Measurements from ENCODE around the gene CARD16.
"Not testable (repeated sequence)": the region's sequence is repeated elsewhere in the genome, so short reads cannot be mapped to it uniquely, and the experiment has no call there.

Gene CARD16

DNA sequence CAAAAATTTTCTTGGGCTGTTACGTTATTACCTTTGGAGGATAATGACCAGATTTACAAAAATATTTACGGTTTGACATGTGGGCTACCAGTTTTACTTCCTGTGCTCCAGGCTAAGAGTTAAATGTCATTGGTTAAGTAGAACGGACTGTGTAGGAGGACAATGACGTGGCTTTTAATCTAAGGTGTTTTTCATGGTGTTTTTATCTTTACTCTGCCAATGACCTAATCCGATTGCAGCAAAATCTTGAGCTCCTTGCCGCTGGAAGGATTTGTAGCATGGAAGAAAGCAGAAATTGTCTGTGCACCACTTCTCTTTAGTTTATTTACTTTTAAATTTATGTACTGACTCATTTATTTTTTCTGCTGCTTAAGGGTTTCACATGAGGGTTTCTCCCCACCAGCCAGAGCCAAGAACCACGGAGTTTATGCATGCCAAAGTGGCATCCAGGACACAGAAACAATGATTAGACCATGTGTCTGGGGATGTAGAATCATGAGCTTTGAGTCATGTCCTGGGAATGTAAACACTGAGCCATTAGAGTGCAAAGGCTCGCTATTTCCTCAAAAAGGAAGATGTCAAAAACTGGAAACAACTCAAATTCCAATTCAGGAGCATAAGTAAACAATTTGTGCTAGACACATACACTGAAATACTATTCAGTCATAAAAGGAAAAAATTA is 1.9 kb upstream of the CARD16 start:
- peak in 1 of 14 donors; percentile 18 for DNase-seq

DNA sequence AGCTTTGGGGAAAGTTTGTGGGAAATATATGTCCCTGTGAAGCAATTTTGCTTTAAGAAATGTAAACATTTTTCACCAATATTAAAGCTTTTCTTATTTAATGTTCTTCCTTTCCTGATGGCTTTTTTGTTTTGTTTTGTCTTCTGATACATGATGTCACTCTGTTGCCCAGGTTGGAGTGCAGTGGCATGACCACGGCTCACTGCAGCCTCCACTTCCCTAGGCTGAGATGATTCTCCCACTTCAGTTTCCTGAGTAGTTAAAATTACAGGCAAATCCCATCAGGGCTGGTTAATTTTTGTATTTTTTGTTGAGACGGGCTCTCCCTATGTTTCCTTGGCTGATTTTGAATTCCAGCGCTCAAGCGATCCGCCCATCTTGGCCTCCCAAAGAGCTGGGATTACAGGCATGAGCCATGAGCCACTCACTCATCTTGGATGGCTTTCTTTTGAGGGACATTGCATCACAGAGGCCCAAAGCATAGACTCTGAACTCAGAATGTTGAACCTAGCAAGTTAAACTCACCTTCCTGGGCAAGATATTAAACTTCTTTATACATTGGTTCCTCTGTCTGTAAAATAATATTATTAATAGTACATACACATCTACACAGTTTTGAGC is 651 bp upstream of the CARD16 start:
- DNase-seq, result no peak

DNA sequence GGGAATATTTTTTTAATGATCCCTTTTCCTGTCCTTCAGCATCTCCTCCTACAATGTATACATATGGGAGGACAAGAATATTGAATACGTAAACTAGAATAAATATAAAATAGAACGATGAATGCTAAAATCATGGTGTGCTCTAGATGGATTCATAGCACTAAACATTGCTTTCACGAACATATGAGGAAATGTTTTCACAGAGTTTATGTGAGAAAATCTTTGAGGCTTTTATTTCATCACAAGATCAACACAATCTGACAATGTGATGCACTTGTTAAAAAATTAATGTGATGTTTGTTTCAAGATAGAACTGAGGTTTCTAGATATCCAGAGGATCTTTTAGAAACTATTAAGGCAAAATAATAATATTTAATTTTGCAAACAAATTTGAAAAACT is 3.0 kb downstream of the CARD16 start:
- no peak for DNase-seq

DNA sequence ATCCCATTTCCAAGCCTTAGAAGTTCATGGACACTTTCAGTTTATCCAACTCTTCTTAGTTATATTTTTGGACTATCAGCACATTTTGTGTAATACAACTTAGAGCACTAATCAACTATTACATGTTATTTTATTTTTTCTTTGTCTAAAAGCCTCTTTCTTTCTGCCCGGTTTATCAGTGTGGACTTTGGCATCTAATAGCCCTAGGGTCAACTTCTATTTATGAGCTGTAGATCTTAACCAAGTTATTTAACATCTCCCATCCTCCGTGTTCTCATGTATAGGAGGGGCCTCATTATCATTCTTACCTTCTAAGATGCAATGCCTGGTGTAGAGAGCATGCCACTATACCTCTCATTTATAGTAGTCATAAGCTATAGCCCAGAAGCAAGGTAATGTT is 4.4 kb downstream of the CARD16 start:
- no peak for DNase-seq

DNA sequence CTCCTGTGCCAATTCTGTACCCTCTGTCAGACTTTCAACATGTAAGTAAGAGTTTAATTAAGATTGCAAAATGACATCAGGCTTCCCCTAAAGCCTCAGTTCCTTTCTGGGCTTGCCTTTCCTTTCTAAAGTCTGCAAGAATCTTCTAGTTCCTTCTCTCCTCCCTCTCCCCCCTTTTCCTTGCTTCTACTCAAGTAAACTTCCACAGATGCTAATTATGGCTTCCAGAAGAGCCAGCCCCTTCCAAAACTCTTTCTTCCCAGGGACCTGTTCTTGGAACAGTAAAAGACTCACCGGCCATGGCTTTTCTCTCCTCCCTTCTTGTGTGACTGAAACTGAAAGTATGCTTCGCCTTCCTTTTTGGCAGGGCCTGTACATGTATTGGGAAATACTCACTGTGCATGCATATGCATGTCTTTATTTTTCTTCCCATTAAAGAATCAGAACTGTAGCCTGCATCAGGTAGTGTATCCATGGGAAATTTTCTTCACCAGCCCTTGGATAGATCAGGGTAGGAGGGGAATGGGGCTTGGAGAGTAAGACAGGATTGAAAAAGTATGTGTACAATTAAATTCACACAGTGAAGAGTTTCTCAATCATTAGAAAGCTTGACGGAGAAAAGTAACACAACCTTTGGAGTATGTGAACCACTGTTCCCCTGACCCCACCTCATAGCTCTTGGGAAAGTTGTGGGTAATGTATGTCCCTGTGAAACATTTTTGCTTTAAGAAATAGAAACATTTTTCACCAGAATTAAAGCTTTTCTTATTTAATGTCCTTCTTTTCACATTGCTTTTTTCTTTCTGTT is 10.1 kb downstream of the CARD16 start, which contains the start of gene CASP1:
Gene CASP1 (minus strand): TSS at position 332 of the 808 bp plus-strand sequence. CDS start 31 bp downstream, at position 301.
- peak in 4 of 14 donors; percentile 7 to 24 (median 16) for DNase-seq

DNA sequence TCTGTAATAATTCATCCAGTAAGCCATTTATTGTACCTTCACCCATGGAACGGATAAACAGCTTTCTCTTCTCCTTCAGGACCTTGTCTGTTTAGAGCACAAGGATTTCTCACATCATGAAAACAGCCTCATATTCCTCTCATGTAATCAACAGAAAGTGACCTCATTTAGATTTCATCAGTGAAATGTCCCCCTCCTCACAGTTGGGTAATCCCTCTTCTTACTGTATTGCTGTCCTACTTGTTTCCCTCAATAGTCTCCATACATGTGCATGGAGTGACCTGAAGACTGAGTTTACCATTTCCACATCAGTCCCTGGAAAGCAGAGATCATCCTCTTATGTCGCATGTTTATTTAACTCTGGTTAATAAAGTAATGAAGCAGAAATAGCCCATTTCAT is 10.7 kb downstream of the CARD16 start:
- not testable (repeated sequence) for DNase-seq

DNA sequence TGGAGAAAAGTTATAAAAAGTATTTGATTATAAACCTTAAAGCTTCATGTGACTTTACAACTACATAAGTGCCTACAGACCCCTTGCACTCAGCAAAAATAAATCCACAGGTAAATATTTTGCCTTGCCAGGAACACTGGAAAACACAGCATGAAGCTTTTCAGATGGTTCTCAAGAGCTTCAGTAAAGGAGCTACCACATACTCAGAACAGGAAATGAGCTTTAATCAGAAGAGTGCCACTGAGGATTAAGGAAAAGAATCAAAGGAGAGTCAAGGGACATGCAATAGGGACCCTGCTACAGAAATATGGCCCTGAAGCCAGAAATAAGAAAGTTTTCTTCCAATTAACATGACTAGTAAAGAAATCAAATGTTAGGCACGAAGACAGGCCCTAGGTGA is 11.4 kb downstream of the CARD16 start:
- DNase-seq, result no peak

DNA sequence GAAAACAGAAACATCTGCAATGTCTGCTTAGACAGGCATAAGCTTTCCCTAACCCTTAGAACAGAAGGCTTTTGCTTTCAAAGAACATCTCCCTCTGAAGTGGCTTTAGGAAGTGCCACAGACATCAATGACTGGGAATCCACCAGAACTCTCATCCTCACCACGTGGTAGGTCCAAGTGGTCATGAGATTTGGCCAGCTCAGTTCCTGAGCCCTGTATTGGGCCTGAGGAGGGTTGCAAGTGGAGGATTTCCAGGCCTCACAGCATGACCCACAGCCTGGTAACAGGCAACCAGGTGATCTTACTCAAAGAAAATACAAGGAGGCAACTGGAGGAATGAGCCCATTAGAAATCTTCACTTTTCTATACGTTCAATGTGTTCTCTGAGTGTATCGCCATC is 11.8 kb downstream of the CARD16 start:
- DNase-seq, result peak in 1 of 14 donors; percentile 14

DNA sequence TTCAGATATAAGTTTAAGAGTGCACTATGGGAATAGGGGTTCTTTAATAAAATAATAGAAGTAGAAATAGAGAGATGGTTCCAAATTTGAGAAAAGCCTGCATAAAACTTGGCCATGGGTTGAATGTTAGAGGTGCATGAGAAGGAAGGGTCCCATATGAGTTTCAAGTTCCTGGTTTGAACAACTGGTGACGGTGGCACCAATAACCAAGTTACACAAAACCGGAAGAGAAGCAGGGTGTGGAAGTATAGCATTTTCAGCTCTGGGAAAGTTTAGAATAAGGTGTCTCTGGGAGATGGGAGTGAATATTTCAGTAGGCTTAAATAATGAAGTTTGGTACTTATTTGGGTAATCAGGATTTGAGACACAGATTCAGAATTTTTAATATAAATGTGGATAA is 12.6 kb downstream of the CARD16 start:
- no peak for DNase-seq

DNA sequence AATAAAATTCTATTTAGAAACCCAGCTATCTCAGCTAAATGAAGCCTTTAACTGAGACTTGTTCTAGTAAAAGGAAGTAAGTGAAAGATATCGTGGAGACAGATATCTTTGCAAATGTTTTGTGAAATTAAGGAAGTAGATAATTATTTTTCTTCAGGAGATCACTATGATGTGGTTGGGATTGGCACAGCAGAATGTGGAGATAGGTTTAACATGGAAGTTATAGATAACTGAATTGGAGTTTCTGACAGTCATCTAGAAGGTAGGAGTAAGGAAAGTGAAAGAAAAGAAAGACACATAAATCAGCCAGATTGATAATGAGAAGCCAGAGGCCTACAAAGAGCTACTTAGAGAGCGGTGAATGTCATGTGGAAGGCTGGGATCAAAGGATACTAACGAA is 17.5 kb downstream of the CARD16 start:
- DNase-seq, result no peak

DNA sequence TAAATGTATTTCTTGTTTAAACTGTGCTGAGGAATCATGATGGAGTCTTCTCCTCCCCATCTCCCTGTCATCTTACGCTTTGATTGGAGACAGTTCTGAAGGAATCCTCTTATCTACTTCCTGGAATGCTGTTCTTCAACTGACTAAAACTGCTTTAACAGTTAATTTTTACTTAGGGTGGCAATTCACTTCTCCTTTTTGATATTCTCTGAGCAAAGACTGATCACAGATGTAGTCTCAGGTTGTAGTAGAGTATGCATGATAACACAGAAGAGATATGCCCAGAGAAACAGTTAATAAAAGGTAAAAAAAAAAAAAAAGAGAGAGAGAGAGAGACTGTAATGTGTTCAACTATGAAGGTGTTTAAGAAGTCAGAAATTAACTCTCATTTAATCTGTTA is 20.7 kb downstream of the CARD16 start:
- DNase-seq, result no peak

DNA sequence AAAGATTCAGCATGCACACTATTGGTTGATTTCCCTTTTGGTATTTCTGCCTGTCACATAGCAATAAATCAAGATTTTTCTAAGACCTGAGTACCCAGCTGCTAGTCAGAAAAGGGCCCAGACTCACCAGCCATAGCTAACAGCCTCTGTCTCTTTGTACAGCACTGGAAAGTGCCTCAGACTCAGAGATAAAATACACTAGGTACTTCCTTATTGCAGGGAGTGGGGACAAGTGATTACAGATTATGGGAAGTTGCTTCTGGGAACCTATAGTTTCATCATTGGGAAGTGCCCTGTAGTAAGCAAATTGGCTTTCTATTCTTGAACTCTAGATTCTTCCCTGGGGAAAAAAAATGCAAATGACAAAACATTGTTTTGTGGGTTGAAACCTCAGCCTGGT is 22.1 kb downstream of the CARD16 start, which contains the start of gene CASP5:
Gene CASP5 (minus strand): TSS at position 166 of the 400 bp plus-strand sequence. CDS start 32 bp downstream, at position 134.
- DNase-seq, result no peak

DNA sequence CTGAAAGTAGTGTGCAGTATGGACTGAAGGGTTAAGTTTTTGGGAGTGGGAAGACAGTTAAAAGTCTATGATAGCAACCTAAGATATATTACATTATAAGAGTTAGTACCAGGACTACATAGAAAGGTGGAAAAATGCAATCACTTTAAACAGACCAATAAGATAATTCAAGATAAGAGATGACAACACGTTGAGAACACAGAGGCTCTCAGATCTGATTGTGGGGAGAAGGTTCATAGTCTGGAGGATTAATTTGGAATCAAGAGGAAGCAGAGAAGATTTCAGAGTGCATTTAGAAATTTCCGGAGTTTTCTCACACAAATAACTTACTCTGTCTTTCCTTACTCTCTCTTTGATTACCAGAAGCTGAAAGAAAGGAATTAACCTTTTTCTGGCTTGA is 22.6 kb downstream of the CARD16 start:
- no peak for DNase-seq

DNA sequence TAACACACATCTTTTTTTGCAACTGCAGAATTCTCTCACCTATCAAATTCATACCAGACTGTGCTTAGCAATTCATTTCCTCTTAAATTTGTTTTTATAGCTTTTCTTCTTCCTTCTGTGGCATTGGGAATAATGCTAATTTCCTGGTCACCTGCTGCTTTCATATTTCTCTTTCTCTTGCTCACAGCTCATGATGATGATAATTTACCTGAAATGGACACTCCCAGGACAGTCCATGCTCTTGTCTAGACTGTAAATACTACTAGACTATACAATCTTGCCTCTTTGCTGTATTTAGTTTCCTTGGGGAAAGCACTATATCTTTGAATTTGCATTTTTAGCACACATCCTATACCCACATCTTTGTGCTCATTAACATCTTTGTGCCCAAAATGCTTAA is 37.7 kb downstream of the CARD16 start:
- DNase-seq, result no peak

DNA sequence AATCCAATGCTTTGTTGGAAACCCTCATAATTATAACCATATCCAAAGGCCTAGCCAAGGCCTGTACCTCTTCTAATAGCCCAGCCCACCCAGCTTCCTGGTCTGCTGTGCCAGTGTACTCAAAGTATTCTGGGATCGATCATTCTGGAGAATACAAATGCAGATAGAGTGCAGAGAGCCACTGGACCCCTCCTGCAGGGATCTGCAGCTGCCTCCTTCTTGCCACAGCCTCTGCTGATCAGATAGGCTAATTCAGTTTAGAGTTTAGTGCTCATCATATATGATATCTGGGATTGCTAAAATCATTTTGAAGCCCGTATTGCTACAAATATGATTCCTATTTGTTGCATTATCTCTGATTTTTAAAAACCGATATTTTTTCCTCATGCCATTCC is 39.7 kb downstream of the CARD16 start:
- DNase-seq, result no peak

DNA sequence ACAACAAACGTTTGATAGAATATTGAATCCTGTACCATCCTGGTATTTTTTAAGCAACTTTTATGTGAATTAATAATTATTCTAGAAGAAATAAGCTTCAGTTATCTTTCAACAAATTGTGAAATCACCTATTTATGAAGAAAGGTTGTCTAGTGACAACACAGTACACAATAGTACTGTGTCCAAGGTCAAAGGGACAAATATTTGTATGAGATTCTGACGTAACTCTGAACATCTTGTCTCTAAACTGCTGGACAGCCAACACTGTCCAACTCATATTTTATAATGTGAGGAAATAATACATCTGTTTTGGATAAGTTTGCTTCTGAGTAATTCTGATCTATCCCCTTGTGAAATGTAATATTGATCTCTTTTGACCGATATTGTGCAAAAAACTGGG is 41.1 kb downstream of the CARD16 start:
- DNase-seq, result no peak

DNA sequence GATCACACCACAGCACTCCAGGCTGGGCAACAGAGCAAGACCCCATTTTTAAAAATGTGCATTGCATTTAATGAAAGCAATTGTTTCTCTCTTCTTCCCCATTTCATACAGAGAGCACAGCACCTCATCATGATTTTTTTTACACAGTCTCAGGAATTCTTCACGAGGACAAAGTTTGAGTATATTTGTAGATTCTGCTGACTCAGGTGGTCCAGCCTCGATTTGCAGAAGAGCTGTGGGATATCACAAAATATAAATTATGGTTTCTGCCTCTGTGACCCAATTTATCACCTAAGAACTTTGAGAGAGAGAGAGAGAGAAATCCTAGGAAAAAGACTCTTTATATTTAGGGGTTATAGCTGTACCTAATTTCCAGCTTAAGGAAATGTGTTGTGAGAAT is 42.0 kb downstream of the CARD16 start:
- no peak for DNase-seq

DNA sequence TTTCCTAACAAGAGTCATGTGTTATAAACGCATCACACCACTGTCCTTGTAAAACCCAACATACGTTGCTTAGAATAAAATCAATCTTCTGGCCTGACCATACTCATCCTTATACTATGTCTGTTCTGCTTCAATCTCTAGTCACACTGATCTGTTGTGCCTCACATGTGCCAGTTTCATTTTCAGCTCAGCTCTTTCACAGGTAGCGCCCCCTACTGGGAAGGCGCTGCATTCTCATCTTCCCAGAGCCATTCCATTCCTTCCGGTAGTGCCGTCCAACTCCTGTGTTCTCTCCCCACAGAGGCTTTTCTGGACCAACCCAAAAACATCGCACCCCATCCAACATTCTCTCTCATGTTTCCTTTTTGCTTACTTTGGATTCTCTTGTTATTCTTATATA is 44.3 kb downstream of the CARD16 start:
- peak in 2 of 14 donors; percentile 1 to 10 for DNase-seq

DNA sequence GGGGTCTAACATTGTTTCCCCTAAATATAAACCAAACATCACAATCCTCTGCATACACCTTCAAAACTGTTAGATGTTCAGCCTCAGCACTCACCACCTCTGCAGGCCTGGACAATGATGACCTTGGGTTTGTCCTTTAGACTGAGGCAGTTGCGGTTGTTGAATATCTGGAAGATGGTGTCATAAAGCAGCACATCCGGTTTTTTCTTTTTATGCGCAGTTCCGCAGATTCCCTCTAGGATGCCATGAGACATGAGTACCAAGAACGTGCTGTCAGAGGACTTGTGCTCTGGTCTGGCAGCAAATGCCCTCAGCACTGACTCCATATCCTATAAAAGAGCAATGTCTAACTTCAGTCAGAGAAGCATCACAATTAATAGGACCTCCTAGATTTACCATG is 45.0 kb downstream of the CARD16 start:
- DNase-seq, result no peak

DNA sequence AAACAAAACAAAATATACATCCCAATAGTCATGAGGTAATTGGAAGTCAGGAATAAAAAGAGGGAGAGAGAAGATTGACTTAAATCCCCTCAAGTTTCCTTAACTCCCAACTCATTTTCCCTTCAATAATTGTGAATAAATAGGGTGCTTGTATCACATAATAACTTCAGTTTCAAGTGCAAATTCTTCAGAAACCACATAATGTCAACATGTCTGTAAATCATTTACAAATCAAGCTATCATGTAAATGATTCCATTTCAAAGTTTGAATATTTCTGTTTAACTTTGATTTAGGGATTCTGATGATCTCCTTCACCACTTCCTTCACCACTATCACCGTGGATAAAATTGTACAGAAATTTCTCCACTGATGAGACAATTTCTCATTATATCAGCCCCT is 45.4 kb downstream of the CARD16 start:
- DNase-seq, result no peak

DNA sequence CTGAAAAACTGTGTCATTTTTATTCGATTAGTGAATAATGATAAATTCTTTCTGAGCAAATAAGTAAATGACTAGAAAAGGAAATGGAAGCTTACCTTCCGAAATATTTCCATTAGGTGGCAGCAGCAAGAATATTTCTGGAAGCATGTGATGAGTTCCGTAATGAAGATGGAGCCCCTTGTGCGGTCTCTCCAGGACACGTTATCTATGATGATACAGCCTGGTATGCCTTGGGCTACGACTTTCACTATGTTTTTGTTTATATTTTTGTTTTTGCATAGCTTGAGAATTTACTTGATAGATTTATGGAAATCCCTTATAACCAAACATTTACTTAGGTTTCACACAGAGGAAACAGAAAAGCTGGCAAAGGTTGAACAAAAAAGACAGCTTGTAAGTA is 47.8 kb downstream of the CARD16 start:
- DNase-seq, result no peak

DNA sequence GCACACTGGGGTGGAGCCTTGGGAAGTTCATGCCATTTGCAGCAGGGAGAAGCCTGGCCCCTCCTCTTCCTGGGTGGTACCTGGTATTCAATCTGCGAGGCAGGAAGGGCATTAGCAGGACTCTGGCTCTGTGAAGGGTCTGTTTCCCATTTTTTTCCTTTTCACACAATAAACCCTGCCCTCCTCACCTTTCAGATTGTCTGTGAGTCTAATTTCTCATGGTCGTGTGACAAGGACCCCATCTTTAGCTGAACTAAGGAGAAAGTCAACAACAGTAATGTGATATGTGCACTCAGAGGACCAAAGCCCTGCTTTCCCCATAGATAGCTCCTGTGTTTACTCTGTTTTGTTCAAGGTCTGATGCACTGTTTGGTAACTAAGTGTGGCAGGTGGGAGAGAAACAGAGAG is 50.1 kb downstream of the CARD16 start:
- DNase-seq, result no peak

DNA sequence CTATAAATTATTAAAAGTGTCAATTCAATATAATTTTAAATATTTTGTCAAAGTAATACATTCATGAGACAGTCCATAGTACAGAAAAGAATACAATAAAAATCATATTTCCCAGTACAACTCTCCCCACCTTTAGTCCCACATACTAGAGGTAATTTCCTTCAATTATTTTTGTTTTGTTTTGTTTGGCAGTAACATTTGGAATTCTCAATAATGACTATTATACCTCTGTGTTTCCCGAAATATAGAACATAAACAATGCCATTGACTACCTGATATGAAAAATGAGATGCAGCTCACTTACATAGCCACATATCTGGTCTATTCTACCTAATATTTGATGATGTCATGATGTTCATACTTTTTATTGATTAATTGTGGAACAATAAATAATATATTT is 52.4 kb downstream of the CARD16 start:
- no peak for DNase-seq

DNA sequence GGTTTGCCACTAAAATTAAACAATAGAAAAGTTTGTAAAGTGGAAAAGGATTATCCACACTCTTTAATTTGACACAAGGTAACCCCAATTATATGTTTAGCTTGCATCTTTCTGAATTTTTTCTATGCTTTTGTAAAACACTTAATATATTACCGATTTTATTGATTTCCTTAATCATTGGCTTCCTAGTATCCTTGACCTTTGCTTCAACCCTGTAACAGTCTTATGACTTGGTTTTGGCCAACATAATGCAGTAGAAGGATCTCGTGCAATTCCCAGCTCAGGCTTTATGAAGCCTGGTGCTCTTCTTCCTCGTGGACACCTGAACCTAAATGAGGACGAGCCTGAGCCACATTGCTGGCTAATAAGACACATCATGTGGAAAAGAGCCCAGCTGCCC is 53.1 kb downstream of the CARD16 start:
- DNase-seq, result no peak
